ENCODE results near the gene CD164L2. TPM values are rescaled to one million over a fixed set of nuclear protein-coding genes. Genes with fewer than 3 reads are reported as not detected.

The CD164L2 gene
- total RNA-seq, 1 experiment from 2014 or later: not detected

DNA sequence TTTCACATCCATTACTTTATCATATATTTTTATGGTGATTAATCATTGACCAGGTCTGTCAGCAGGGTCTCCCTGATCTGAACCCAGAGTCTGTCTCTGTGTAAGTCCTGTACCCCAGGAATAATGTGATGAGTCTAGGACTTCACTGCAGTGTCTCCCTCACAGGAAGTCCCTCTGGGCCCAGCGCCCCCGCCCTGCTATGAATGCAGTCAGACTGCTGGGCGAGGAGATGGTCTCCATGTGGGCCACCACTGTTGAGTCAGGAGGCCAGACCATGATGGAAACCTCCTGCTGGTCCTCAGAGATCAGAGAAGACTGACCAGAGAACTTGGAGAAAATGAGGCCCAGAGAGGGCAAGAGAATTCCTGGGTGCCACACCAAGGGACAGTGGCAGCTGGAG lies 51.7 kb downstream of the CD164L2 start:
- no peaks in the 10 kb centered on the region for H3K9me3 ChIP-seq
- DNase-seq: no peak
- no peaks in the 10 kb centered on the region for H3K27me3 ChIP-seq
- H3K4me3 ChIP-seq: no peak overlapping the region
- H3K36me3 ChIP-seq: peaks cover 71% of the 10 kb centered on the region

GRCh38 chr1:27330786-27331185 lies 52.3 kb downstream of the CD164L2 start:
- no peaks in the 10 kb centered on the region for H3K9me3 ChIP-seq
- DNase-seq: no peak
- H3K27me3 ChIP-seq: no peaks in the 10 kb centered on the region

More at GRCh38 chr1:27330786-27331185, 52.3 kb downstream of the CD164L2 start:
- no peak overlapping the region for H3K4me3 ChIP-seq
- peaks cover 73% of the 10 kb centered on the region for H3K36me3 ChIP-seq

Other genes with a start within 250 kb of the CD164L2 start
- gene SLC9A1, start 228.2 kb downstream of the CD164L2 start, total RNA-seq (2014; rRNA removed; shearing (Covaris generic); ENCODE audit: low replicate concordance): 2.9 and 23.6 TPM in 2 replicates
- gene WDTC1, start 148.7 kb downstream of the CD164L2 start, total RNA-seq (2014; rRNA removed; shearing (Covaris generic); ENCODE audit: low replicate concordance): 14.9 and 15.8 TPM in 2 replicates
- 31.8 and 54.2 TPM in 2 replicates for gene TMEM222, start 61.2 kb downstream of the CD164L2 start, total RNA-seq (2014; rRNA removed; shearing (Covaris generic); ENCODE audit: low replicate concordance)
- gene SYTL1, start 41.3 kb downstream of the CD164L2 start, total RNA-seq (2014; rRNA removed; shearing (Covaris generic); ENCODE audit: low replicate concordance): not detected in 2 replicates
- 11.5 and 26.9 TPM in 2 replicates for gene MAP3K6, start 16.4 kb downstream of the CD164L2 start, total RNA-seq (2014; rRNA removed; shearing (Covaris generic); ENCODE audit: low replicate concordance)
- gene FCN3, start 8.5 kb downstream of the CD164L2 start, total RNA-seq (2014; rRNA removed; shearing (Covaris generic); ENCODE audit: low replicate concordance): not detected in 2 replicates
- gene GPR3, start 9.3 kb upstream of the CD164L2 start, total RNA-seq (2014; rRNA removed; shearing (Covaris generic); ENCODE audit: low replicate concordance): not detected in 2 replicates
- 13.9 and 15.5 TPM in 2 replicates for gene WASF2, start 106.8 kb upstream of the CD164L2 start, total RNA-seq (2014; rRNA removed; shearing (Covaris generic); ENCODE audit: low replicate concordance)
- gene AHDC1, start 220.8 kb upstream of the CD164L2 start, total RNA-seq (2014; rRNA removed; shearing (Covaris generic); ENCODE audit: low replicate concordance): 10.4 and 11.5 TPM in 2 replicates